ENCODE data around the gene ACBD7.

ACBD7 gene

DNA sequence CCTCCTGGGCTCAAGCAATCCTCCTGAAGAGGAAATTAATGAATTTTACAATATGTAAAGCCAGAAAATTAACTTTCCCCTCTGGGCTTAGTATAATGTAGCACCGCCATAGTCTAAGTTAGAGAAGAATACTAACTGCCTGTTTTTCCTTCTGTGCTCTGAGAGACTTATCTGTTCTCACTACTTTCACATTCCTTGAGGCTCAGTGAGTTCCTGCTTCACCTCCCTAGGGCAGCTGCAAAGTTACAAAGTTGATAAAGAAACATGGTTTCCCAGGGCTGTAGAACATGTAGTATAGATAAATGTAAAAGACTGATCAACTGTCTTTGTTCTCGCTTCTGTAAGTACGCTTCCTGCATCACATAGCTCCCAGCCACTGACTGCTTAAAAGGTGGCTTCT, 60.8 kb downstream of the ACBD7 start (continued):
- TF ChIP-seq ZNF830 (tag by site-specific recombination; IDR thresholded peaks at IDR 0.05; ENCODE audit: low read depth) (no peak), ZNF10 (tag by site-specific recombination; IDR thresholded peaks at IDR 0.05) (no peak), ZNF175 (tag by site-specific recombination; IDR thresholded peaks at IDR 0.05) (no peak), ZNF426 (tag by site-specific recombination; IDR thresholded peaks at IDR 0.05) (no peak)
